ENCODE results near the gene SLC37A1.

Gene SLC37A1

DNA sequence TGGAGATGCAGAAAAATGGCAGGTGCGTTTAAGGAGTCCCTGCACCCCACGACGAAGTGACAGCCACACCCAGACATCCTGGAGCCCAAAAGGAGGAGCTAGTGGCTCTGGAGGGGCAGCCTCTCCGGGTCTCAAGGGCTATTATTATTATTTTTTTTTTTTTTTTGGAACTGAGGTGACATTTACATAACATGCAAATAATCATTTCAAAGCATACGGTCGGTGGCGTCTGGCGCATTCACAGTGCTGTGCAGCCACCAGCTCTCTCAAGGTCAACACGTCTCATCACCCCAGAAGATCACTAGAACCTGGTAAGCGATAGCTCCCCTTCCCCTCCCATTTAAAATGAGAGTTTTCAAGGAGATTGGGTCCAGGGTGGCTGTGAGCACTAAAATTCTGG lies 72.2 kb downstream of the SLC37A1 start (continued):
- TF ChIP-seq, protein P1, sequence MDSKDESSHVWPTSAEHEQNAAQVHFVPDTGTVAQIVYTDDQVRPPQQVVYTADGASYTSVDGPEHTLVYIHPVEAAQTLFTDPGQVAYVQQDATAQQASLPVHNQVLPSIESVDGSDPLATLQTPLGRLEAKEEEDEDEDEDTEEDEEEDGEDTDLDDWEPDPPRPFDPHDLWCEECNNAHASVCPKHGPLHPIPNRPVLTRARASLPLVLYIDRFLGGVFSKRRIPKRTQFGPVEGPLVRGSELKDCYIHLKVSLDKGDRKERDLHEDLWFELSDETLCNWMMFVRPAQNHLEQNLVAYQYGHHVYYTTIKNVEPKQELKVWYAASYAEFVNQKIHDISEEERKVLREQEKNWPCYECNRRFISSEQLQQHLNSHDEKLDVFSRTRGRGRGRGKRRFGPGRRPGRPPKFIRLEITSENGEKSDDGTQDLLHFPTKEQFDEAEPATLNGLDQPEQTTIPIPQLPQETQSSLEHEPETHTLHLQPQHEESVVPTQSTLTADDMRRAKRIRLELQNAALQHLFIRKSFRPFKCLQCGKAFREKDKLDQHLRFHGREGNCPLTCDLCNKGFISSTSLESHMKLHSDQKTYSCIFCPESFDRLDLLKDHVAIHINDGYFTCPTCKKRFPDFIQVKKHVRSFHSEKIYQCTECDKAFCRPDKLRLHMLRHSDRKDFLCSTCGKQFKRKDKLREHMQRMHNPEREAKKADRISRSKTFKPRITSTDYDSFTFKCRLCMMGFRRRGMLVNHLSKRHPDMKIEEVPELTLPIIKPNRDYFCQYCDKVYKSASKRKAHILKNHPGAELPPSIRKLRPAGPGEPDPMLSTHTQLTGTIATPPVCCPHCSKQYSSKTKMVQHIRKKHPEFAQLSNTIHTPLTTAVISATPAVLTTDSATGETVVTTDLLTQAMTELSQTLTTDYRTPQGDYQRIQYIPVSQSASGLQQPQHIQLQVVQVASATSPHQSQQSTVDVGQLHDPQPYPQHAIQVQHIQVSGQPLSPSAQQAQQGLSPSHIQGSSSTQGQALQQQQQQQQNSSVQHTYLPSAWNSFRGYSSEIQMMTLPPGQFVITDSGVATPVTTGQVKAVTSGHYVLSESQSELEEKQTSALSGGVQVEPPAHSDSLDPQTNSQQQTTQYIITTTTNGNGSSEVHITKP (tag by site-specific recombination; IDR thresholded peaks at IDR 0.05), result no peak
- no peak for TF ChIP-seq ZNF266 (tag by site-specific recombination; IDR thresholded peaks at IDR 0.05; ENCODE audit: low read depth)
- TF ChIP-seq, protein P2, sequence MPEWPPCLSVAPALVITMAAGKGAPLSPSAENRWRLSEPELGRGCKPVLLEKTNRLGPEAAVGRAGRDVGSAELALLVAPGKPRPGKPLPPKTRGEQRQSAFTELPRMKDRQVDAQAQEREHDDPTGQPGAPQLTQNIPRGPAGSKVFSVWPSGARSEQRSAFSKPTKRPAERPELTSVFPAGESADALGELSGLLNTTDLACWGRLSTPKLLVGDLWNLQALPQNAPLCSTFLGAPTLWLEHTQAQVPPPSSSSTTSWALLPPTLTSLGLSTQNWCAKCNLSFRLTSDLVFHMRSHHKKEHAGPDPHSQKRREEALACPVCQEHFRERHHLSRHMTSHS (tag by site-specific recombination; IDR thresholded peaks at IDR 0.05), result no peak
- TF ChIP-seq, protein P3, sequence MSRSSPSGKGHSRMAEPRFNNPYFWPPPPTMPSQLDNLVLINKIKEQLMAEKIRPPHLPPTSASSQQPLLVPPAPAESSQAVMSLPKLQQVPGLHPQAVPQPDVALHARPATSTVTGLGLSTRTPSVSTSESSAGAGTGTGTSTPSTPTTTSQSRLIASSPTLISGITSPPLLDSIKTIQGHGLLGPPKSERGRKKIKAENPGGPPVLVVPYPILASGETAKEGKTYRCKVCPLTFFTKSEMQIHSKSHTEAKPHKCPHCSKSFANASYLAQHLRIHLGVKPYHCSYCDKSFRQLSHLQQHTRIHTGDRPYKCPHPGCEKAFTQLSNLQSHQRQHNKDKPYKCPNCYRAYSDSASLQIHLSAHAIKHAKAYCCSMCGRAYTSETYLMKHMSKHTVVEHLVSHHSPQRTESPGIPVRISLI (tag by site-specific recombination; IDR thresholded peaks at IDR 0.05), result no peak
- TF ChIP-seq, protein P4, sequence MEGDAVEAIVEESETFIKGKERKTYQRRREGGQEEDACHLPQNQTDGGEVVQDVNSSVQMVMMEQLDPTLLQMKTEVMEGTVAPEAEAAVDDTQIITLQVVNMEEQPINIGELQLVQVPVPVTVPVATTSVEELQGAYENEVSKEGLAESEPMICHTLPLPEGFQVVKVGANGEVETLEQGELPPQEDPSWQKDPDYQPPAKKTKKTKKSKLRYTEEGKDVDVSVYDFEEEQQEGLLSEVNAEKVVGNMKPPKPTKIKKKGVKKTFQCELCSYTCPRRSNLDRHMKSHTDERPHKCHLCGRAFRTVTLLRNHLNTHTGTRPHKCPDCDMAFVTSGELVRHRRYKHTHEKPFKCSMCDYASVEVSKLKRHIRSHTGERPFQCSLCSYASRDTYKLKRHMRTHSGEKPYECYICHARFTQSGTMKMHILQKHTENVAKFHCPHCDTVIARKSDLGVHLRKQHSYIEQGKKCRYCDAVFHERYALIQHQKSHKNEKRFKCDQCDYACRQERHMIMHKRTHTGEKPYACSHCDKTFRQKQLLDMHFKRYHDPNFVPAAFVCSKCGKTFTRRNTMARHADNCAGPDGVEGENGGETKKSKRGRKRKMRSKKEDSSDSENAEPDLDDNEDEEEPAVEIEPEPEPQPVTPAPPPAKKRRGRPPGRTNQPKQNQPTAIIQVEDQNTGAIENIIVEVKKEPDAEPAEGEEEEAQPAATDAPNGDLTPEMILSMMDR (tag by site-specific recombination; IDR thresholded peaks at IDR 0.05), result no peak
- no peak for TF ChIP-seq GLIS2 (tag by site-specific recombination; IDR thresholded peaks at IDR 0.05)
- TF ChIP-seq ZEB2 (tag by site-specific recombination; IDR thresholded peaks at IDR 0.05), result no peak
- TF ChIP-seq, protein P5, sequence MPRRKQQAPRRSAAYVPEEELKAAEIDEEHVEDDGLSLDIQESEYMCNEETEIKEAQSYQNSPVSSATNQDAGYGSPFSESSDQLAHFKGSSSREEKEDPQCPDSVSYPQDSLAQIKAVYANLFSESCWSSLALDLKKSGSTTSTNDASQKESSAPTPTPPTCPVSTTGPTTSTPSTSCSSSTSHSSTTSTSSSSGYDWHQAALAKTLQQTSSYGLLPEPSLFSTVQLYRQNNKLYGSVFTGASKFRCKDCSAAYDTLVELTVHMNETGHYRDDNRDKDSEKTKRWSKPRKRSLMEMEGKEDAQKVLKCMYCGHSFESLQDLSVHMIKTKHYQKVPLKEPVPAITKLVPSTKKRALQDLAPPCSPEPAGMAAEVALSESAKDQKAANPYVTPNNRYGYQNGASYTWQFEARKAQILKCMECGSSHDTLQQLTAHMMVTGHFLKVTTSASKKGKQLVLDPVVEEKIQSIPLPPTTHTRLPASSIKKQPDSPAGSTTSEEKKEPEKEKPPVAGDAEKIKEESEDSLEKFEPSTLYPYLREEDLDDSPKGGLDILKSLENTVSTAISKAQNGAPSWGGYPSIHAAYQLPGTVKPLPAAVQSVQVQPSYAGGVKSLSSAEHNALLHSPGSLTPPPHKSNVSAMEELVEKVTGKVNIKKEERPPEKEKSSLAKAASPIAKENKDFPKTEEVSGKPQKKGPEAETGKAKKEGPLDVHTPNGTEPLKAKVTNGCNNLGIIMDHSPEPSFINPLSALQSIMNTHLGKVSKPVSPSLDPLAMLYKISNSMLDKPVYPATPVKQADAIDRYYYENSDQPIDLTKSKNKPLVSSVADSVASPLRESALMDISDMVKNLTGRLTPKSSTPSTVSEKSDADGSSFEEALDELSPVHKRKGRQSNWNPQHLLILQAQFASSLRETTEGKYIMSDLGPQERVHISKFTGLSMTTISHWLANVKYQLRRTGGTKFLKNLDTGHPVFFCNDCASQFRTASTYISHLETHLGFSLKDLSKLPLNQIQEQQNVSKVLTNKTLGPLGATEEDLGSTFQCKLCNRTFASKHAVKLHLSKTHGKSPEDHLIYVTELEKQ (tag by site-specific recombination; IDR thresholded peaks at IDR 0.05; ENCODE audit: borderline replicate concordance), result no peak

DNA sequence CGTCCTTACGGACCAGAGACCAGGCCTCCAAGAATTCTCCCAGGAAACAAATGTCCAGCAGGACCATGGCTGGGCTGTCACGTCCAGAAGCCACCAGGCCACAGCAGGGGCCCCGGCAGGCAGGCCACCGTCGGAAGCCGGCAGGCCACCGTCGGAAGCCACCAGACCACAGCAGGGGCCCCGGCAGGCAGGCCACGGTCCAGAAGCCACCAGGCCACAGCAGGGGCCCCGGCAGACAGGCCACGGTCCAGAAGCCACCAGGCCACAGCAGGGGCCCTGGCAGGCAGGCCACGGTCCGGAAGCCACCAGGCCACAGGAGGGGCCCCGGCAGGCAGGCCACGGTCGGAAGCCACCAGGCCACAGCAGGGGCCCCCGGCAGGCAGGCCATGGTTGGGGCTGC lies 72.8 kb downstream of the SLC37A1 start:
- Histone ChIP-seq H3K9me3 (ENCODE audit: control insufficient read depth, insufficient read depth, low read depth, low read length) (no peaks in the 10 kb centered on the region), H3K27ac (ENCODE audit: extremely low read depth, low read depth, low read length) (no peak overlapping the region), H3K4me3 (ENCODE audit: low read depth, low read length) (no peak overlapping the region), H3K36me3 (ENCODE audit: control insufficient read depth in 2 of 2, insufficient read depth in 1 of 2, low read length in 2 of 2) (no peaks in the 10 kb centered on the region), H3K4me1 (ENCODE audit: control insufficient read depth, insufficient read depth, low read length) (no peaks in the 10 kb centered on the region)
- ChIA-PET CTCF (interaction anchor here (0.6 to 1.8 kb wide), 2 partner anchors 7 to 196 kb away, joined by 5 read pairs; no protein-coding TSS in a partner anchor), POLR2A (no interaction called here)
- TF ChIP-seq ZNF23 (tag by site-specific recombination; IDR thresholded peaks at IDR 0.05; ENCODE audit: borderline replicate concordance), result no peak
- TF ChIP-seq MZF1 (tag by site-specific recombination; IDR thresholded peaks at IDR 0.05; ENCODE audit: borderline replicate concordance), result no peak
- TF ChIP-seq ZNF394 (tag by site-specific recombination; IDR thresholded peaks at IDR 0.05; ENCODE audit: borderline replicate concordance), result no peak
- no peak for TF ChIP-seq OSR2 (tag by site-specific recombination; IDR thresholded peaks at IDR 0.05)
- TF ChIP-seq HOXC10 (CRISPR knock-in tag; IDR thresholded peaks at IDR 0.05), result no peak
- no peak for TF ChIP-seq ZBTB17 (tag by site-specific recombination; IDR thresholded peaks at IDR 0.05)
- no peak for TF ChIP-seq ZNF529 (tag by site-specific recombination; IDR thresholded peaks at IDR 0.05; ENCODE audit: insufficient replicate concordance)
- no peak for TF ChIP-seq HOXD13 (CRISPR knock-in tag; IDR thresholded peaks at IDR 0.05; ENCODE audit: borderline replicate concordance)
- no peak for TF ChIP-seq ZNF747 (tag by site-specific recombination; IDR thresholded peaks at IDR 0.05)
- TF ChIP-seq, protein P6, sequence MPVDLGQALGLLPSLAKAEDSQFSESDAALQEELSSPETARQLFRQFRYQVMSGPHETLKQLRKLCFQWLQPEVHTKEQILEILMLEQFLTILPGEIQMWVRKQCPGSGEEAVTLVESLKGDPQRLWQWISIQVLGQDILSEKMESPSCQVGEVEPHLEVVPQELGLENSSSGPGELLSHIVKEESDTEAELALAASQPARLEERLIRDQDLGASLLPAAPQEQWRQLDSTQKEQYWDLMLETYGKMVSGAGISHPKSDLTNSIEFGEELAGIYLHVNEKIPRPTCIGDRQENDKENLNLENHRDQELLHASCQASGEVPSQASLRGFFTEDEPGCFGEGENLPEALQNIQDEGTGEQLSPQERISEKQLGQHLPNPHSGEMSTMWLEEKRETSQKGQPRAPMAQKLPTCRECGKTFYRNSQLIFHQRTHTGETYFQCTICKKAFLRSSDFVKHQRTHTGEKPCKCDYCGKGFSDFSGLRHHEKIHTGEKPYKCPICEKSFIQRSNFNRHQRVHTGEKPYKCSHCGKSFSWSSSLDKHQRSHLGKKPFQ (tag by site-specific recombination; IDR thresholded peaks at IDR 0.05), result no peak
- TF ChIP-seq ZNF324 (tag by site-specific recombination; IDR thresholded peaks at IDR 0.05), result no peak
- TF ChIP-seq ZNF2 (tag by site-specific recombination; IDR thresholded peaks at IDR 0.05), result no peak
- no peak for TF ChIP-seq ZNF558 (tag by site-specific recombination; IDR thresholded peaks at IDR 0.05)
- no peak for TF ChIP-seq ZNF266 (tag by site-specific recombination; IDR thresholded peaks at IDR 0.05; ENCODE audit: low read depth)
- no peak for TF ChIP-seq ZNF658 (tag by site-specific recombination; IDR thresholded peaks at IDR 0.05)
- TF ChIP-seq, protein P7, sequence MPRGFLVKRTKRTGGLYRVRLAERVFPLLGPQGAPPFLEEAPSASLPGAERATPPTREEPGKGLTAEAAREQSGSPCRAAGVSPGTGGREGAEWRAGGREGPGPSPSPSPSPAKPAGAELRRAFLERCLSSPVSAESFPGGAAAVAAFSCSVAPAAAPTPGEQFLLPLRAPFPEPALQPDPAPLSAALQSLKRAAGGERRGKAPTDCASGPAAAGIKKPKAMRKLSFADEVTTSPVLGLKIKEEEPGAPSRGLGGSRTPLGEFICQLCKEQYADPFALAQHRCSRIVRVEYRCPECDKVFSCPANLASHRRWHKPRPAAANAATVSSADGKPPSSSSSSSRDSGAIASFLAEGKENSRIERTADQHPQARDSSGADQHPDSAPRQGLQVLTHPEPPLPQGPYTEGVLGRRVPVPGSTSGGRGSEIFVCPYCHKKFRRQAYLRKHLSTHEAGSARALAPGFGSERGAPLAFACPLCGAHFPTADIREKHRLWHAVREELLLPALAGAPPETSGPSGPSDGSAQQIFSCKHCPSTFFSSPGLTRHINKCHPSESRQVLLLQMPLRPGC (tag by site-specific recombination; IDR thresholded peaks at IDR 0.05), result no peak
